Posterior vena cava (tissue), 2 donors: Measurements from ENCODE around the gene NAA38. TPM values are rescaled to one million over a fixed set of nuclear protein-coding genes. Genes with fewer than 3 reads are reported as not detected.
A peak's percentile ranks its signal among the peaks of the same experiment; 100 is the strongest.

Source experiments
- DNase-seq: peaks from one replicate; pipeline ENCODE4 v3.0.0-alpha.2; 2020; ENCODE audit warnings: low spot score
- intact Hi-C, 2 donors: fragments of 100-400 bp; cut with DNase I; formaldehyde crosslinking; loops; one replicate each; pipeline versions ENCODE4 v1.14.1 to v1.14.2; 2022 to 2023
- total RNA-seq, 2 donors: library from RNA; stranded (reverse); fragmentation: NEBNext Ultra II Directional; extraction: Animal tissue kit (Norgen Biotek cat#: 25700); gene quantifications; one replicate each; pipeline ENCODE4 v1.2.1, GENCODE V29; 2021
- donor health status: DM: yes; HTN: yes; CAD: no.
- donor health status: DM: yes; HTN: yes; CAD: no.

Gene NAA38
- total RNA-seq, 2 donors from 2014 or later = 65.2 to 79.7 TPM

DNA sequence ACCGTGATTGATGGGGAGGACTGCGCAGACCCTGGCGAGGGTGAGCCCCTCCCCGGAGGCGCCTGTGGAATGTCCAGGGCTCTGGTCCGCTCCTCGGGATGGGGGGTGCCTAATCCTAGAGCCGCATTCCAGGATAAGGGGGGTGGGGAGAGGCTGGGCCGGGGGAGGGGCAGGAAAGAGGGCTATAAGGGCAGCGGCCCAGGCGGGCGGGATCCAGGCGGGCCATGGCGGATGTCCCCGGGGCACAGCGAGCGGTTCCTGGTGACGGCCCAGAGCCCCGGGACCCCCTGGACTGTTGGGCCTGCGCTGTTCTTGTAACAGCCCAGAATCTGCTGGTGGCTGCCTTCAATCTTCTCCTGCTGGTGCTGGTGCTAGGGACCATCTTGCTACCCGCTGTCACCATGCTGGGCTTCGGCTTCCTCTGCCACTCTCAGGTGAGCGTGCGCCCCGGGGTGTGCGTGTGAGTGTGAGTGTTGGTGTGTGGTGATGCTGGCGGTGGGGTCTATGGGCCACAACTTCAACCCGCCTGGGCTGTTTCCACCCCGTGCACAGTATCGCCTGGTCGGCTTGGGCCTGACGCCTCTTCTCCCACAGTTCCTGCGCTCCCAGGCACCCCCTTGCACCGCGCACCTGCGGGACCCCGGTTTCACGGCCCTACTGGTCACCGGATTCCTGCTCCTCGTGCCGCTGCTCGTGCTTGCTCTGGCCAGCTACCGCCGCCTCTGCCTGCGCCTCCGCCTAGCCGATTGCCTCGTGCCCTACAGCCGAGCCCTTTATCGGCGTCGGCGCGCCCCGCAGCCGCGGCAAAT is 2.3 kb downstream of the NAA38 start, which contains the start of gene TMEM88:
TSS of gene TMEM88 (plus strand) at position 216 of the 809 bp plus-strand sequence. CDS start at position 225, 9 bp downstream.
- DNase-seq = peak; percentile 84
- intact Hi-C loops = loop anchor here in 1 of 2 donors (10.0 kb wide), 1 partner anchor 110 kb away; no protein-coding TSS in a partner anchor

DNA sequence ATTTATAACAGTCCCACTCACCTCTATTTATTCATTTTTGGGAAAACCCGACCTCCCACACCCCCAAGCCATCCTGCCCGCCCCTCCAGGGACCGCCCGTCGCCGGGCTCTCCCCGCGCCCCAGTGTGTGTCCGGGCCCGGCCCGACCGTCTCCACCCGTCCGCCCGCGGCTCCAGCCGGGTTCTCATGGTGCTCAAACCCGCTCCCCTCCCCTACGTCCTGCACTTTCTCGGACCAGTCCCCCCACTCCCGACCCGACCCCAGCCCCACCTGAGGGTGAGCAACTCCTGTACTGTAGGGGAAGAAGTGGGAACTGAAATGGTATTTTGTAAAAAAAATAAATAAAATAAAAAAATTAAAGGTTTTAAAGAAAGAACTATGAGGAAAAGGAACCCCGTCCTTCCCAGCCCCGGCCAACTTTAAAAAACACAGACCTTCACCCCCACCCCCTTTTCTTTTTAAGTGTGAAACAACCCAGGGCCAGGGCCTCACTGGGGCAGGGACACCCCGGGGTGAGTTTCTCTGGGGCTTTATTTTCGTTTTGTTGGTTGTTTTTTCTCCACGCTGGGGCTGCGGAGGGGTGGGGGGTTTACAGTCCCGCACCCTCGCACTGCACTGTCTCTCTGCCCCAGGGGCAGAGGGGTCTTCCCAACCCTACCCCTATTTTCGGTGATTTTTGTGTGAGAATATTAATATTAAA is 3.1 kb downstream of the NAA38 start:
- peak; percentile 79 for DNase-seq
- intact Hi-C loops = loop anchor here in 1 of 2 donors (10.0 kb wide), 1 partner anchor 109 kb away; no protein-coding TSS in a partner anchor

DNA sequence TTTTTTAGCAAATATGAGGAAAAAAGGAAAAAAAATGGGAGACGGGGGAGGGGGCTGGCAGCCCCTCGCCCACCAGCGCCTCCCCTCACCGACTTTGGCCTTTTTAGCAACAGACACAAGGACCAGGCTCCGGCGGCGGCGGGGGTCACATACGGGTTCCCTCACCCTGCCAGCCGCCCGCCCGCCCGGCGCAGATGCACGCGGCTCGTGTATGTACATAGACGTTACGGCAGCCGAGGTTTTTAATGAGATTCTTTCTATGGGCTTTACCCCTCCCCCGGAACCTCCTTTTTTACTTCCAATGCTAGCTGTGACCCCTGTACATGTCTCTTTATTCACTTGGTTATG is 3.7 kb downstream of the NAA38 start:
- intact Hi-C loops = loop anchor here (2.0 to 10.0 kb wide), 2 partner anchors 39 to 109 kb away; no protein-coding TSS in a partner anchor
- peak; percentile 80 for DNase-seq

DNA sequence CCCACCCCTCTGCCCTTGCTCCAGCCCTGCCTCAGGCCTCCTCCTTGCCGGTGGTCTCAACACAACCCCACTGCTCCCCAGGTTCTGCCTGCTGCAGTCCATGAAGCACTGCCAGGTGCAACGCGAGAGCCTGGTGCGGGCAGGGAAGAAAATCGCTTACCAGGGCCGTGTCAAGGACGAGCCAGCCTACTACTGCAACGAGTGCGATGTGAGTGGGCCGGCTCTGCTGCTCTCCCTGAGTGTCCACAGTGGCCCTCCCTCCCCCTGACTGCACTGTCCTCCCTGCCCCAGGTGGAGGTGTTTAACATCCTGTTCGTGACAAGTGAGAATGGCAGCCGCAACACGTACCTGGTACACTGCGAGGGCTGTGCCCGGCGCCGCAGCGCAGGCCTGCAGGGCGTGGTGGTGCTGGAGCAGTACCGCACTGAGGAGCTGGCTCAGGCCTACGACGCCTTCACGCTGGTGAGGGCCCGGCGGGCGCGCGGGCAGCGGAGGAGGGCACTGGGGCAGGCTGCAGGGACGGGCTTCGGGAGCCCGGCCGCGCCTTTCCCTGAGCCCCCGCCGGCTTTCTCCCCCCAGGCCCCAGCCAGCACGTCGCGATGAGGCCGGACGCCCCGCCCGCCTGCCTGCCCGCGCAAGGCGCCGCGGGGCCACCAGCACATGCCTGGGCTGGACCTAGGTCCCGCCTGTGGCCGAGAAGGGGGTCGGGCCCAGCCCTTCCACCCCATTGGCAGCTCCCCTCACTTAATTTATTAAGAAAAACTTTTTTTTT is 4.3 kb downstream of the NAA38 start:
- intact Hi-C loops = loop anchor here (2.0 to 10.0 kb wide), 2 partner anchors 38 to 108 kb away; no protein-coding TSS in a partner anchor
- DNase-seq = peak; percentile 80

DNA sequence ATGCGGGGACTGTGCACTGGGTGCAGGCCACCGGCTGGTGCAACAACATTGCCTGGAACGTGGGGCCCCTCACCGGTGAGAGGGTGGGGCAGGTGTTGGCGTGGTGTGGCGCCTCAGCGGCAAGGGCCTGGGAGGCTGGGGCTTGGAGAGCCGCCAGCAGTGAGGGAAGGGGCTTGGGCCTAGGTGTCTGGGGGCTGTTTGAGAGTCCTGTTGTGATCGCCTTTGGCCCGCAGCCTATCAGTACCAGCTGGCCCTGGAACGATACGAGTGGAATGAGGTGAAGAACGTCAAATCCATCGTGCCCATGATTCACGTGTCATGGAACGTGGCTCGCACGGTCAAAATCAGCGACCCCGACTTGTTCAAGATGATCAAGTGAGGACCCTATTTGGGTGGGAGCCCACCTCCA is 5.1 kb downstream of the NAA38 start:
- intact Hi-C loops = loop anchor here (2.0 to 10.0 kb wide), 2 partner anchors 37 to 107 kb away; no protein-coding TSS in a partner anchor
- no peak for DNase-seq

DNA sequence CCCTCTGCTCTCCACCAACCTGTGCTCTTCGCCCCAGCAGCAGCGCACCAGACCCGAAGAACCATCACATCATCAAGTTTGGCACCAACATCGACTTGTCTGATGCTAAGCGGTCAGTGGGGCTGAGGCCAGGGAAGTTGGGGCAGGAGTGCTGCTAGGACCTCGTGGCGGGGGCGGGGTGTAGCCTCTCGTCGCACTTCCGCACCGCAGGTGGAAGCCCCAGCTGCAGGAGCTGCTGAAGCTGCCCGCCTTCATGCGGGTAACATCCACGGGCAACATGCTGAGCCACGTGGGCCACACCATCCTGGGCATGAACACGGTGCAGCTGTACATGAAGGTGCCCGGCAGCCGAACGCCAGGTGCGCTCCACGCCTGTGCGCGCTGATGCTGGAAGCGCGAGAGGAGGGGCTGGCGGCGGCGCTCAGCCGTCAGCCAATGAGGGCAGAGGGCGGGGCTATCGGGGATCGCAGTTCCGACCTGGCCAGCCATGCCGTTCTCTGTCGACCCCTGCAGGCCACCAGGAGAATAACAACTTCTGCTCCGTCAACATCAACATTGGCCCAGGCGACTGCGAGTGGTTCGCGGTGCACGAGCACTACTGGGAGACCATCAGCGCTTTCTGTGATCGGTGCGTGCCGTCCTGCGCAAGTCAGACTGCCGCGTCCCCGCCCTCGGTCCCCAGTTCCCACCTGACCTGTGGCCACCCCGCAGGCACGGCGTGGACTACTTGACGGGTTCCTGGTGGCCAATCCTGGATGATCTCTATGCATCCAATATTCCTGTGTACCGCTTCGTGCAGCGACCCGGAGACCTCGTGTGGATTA is 5.7 kb downstream of the NAA38 start:
- peak; percentile 97 for DNase-seq
- intact Hi-C loops = loop anchor here (2.0 to 10.0 kb wide), 3 partner anchors 37 to 107 kb away; no protein-coding TSS in a partner anchor

DNA sequence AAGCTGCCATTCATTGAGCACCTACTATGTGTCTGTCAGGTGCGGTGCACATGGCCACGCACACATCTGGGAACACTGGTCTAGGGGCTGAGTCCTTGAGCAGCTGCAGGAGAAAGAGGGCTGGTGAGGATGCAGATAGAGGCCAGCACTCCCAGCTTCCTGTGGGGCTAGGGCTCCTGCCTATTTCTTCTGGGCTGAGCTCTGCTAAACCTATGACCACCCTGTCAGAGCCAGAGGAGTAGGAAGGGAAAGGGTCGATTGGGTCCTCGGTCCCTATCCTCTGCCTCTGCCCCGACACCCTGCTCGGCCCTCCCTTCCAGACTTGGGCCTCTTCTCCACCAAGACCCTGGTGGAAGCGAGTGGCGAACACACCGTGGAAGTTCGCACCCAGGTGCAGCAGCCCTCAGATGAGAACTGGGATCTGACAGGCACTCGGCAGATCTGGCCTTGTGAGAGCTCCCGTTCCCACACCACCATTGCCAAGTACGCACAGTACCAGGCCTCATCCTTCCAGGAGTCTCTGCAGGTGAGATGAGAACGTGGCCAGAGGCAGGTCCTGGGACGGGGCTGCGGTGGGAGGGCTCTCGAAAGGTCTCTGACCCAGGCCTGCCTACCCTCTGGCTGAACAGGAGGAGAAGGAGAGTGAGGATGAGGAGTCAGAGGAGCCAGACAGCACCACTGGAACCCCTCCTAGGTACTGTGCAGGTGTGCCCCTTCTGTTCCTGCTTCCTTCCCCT is 6.5 kb downstream of the NAA38 start:
- no peak for DNase-seq
- intact Hi-C loops = loop anchor here (2.0 to 10.0 kb wide), 2 partner anchors 60 to 106 kb away; no protein-coding TSS in a partner anchor

DNA sequence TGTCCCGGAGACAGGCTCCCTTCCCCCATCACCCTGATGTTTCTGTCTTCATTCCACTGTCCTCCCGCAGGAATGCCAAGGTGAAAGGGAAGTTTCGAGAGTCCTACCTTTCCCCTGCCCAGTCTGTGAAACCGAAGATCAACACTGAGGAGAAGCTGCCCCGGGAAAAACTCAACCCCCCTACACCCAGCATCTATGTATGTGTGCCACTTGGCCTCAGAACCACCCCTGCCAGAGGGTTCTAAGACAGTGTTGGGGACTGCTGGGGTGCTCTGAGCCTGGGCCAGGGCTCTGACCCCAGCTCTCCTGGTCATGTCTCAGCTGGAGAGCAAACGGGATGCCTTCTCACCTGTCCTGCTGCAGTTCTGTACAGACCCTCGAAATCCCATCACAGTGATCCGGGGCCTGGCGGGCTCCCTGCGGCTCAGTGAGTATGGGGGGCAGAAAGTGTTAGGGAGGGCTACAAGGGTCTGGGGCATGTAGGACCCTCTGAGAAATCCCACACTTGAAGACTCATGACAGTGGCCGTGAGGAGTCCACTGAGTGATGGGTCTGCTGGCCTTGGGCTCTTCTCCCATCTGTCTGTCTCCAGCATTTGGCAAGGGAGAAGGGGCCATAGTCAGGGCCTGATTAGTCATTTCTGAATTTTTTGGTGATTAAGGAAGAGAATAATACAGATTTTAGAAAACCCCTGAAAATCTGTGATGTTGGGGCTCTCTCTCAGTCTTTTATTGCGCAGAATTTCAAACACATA is 7.4 kb downstream of the NAA38 start:
- DNase-seq = no peak
- intact Hi-C loops = loop anchor here (2.0 to 10.0 kb wide), 2 partner anchors 59 to 105 kb away; no protein-coding TSS in a partner anchor

DNA sequence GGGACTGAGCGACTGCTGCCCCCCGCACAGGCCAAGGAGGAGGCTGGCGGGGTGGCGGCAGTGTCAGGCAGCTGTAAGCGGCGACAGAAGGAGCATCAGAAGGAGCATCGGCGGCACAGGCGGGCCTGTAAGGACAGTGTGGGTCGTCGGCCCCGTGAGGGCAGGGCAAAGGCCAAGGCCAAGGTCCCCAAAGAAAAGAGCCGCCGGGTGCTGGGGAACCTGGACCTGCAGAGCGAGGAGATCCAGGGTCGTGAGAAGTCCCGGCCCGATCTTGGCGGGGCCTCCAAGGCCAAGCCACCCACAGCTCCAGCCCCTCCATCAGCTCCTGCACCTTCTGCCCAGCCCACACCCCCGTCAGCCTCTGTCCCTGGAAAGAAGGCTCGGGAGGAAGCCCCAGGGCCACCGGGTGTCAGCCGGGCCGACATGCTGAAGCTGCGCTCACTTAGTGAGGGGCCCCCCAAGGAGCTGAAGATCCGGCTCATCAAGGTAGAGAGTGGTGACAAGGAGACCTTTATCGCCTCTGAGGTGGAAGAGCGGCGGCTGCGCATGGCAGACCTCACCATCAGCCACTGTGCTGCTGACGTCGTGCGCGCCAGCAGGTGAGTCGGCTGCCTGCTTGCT is 8.1 kb downstream of the NAA38 start:
- intact Hi-C loops = no loop called here
- peak; percentile 82 for DNase-seq

DNA sequence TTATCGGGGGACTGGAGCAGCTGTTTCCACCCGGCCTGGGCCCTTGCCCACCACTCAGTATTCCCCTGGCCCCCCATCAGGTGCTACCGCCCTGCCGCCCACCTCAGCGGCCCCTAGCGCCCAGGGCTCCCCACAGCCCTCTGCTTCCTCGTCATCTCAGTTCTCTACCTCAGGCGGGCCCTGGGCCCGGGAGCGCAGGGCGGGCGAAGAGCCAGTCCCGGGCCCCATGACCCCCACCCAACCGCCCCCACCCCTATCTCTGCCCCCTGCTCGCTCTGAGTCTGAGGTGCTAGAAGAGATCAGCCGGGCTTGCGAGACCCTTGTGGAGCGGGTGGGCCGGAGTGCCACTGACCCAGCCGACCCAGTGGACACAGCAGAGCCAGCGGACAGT is 8.6 kb downstream of the NAA38 start:
- DNase-seq = no peak
- intact Hi-C loops = no loop called here

DNA sequence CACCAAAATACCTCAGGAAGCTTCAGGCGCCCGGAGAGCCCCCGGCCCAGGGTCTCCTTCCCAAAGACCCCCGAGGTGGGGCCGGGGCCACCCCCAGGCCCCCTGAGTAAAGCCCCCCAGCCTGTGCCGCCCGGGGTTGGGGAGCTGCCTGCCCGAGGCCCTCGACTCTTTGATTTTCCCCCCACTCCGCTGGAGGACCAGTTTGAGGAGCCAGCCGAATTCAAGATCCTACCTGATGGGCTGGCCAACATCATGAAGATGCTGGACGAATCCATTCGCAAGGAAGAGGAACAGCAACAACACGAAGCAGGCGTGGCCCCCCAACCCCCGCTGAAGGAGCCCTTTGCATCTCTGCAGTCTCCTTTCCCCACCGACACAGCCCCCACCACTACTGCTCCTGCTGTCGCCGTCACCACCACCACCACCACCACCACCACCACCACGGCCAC is 9.2 kb downstream of the NAA38 start:
- intact Hi-C loops = no loop called here
- peak; percentile 67 for DNase-seq

DNA sequence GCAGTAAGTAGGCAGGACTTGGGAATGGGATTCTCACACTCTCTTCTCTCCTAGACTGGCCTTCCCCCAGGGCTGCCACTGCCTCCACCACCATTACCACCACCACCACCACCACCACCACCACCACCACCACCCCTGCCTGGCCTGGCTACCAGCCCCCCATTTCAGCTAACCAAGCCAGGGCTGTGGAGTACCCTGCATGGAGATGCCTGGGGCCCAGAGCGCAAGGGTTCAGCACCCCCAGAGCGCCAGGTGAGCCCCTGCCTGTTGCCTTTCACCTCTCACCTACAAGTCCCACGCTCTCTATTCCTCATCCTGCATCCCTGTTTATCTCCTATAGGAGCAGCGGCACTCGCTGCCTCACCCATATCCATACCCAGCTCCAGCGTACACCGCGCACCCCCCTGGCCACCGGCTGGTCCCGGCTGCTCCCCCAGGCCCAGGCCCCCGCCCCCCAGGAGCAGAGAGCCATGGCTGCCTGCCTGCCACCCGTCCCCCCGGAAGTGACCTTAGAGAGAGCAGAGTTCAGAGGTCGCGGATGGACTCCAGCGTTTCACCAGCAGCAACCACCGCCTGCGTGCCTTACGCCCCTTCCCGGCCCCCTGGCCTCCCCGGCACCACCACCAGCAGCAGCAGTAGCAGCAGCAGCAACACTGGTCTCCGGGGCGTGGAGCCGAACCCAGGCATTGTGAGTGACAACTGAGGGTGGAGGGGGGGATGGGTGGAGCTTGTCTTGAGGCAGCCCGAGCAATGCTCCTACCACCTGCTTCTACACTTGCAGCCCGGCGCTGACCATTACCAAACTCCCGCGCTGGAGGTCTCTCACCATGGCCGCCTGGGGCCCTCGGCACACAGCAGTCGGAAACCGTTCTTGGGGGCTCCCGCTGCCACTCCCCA is 10.3 kb downstream of the NAA38 start:
- intact Hi-C loops = no loop called here
- DNase-seq = peak; percentile 79

DNA sequence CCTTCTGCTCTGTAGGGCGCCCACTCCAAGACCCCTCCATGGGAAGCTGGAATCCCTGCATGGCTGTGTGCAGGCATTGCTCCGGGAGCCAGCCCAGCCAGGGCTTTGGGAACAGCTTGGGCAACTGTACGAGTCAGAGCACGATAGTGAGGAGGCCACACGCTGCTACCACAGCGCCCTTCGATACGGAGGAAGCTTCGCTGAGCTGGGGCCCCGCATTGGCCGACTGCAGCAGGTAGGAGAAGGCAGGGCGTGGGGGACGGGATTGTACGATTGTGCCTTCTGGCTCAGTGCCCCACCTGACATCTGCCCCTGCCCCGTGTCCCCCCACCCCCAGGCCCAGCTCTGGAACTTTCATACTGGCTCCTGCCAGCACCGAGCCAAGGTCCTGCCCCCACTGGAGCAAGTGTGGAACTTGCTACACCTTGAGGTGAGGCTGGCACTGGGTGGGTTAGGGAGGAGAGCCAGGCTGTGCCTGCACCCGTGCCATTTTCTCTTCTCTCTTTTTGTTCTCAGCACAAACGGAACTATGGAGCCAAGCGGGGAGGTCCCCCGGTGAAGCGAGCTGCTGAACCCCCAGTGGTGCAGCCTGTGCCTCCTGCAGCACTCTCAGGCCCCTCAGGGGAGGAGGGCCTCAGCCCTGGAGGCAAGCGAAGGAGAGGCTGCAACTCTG is 11.2 kb downstream of the NAA38 start:
- intact Hi-C loops = no loop called here
- DNase-seq = peak; percentile 78

DNA sequence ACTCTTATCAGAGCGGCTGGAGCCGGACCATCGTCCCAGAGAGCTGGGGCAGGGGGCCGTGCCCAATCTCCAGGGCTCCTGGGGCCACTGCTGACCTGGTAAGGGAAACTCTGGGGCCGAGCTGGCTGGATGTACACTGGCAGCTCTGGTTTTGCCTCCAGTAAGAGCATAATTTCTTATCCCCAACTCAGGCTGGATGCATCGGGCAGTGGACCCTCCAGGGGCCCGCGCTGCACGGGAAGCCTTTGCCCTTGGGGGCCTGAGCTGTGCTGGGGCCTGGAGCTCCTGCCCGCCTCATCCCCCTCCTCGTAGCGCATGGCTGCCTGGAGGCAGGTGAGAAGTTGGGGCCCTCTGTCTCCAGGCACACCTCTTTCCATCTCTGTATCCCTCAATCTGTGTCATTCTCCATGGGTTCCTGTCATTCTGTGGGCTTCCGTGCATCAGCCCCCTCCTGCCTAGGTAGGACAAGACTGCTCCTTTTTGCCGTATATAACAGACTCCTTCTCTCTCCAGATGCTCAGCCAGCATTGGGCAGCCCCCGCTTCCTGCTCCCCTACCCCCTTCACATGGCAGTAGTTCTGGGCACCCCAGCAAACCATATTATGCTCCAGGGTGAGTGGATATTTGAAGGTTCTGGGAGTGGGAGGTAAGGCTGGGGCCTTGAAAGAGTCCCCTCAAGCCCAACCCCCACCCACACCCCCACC is 11.8 kb downstream of the NAA38 start:
- no peak for DNase-seq
- intact Hi-C loops = no loop called here
